Measurements from ENCODE around the gene PMIS2.

PMIS2 gene

GRCh38 chr19:35633727-35634440 is 47.9 kb downstream of the PMIS2 start:
- no peak for DNase-seq

DNA sequence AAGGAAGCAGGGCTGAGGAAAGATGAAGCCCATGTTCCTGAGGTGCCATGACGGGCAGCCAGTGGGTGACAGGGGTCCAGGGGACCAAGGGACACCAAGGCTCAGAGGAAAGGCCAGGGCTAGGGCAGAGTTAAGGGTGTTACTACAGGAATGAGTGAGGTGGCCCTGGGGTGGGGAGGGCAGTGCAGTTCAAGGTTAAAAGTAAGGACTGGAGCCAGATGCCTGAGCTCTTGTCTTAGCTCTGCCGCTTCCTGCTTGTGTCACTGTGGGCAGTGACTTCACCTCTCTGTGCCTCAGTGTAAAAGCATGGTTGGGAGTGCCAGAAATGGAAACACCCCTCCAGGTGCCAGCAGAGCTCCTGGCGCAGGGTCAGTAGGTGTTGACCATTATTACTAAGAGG is 50.7 kb downstream of the PMIS2 start:
- DNase-seq, result no peak
